Dendritic cell treated with granulocyte-macrophage colony-stimulating factor and Interleukin-4, amounts not matched to agents 40 ng/mL and 50 ng/mL, for 4 days (primary cell): ENCODE data around the gene NMNAT2.

Experiments
- H3K27ac Mint-ChIP-seq: one replicate; pipeline ENCODE4 v1.8.0; 2022; ENCODE audit warnings: mild to moderate bottlenecking, mixed read lengths
- H3K27me3 Mint-ChIP-seq: one replicate; pipeline ENCODE4 v1.8.0; 2022; ENCODE audit warnings: mild to moderate bottlenecking, mixed read lengths
- H3K36me3 Mint-ChIP-seq: one replicate; pipeline ENCODE4 v1.8.0; 2022; ENCODE audit warnings: low read depth, mixed read lengths
- H3K4me1 Mint-ChIP-seq: one replicate; pipeline ENCODE4 v1.8.0; 2022; ENCODE audit warnings: low read depth, mixed read lengths
- H3K4me3 Mint-ChIP-seq: one replicate; pipeline ENCODE4 v1.8.0; 2022; ENCODE audit warnings: mild to moderate bottlenecking, moderate library complexity, mixed read lengths
- H3K9me3 Mint-ChIP-seq: one replicate; pipeline ENCODE4 v1.8.0; 2022; ENCODE audit warnings: mixed read lengths
- intact Hi-C: fragments of 100-400 bp; cut with micrococcal nuclease; formaldehyde crosslinking; loops from one replicate; pipeline ENCODE4 v1.15.0; 2022

NMNAT2 gene

DNA sequence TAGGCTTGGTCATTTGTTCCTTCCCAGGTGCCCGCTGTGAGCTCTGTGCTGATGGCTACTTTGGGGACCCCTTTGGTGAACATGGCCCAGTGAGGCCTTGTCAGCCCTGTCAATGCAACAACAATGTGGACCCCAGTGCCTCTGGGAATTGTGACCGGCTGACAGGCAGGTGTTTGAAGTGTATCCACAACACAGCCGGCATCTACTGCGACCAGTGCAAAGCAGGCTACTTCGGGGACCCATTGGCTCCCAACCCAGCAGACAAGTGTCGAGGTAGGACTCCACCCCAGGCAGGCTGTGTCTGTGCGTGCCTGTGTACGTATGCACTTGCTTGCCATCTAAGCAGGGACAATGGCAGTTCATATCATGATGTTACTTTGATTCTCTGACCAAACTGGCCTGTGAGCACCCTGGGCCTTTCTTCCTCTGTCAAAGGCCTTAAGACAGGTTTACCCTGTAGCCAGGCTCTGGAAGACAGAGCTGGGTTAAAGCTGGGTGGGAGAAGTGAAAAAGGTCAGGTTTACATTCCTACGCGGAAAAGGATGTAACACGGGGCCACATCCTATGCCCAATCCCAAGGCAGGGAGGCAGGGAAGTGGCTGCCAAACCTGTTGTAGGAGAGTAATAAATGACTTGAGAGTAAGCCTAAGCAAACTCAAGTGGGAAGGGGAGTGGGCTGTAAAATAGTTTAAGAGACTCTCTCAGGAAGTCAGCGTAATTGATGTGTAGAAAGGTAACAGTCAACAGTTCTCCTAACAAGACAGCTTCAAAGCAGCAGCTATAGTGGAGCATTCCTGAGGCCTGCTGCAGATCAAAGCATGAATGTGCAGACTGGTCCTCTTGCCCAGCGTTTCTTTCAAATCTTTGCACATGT, 189.6 kb downstream of the NMNAT2 start:
- no peak overlapping the region for H3K4me3 Mint-ChIP-seq
- peaks cover 2% of the 10 kb centered on the region for H3K27me3 Mint-ChIP-seq
- H3K4me1 Mint-ChIP-seq: no peaks in the 10 kb centered on the region
- H3K9me3 Mint-ChIP-seq: no peaks in the 10 kb centered on the region
- H3K36me3 Mint-ChIP-seq: no peaks in the 10 kb centered on the region
- intact Hi-C loops: no loop called here
- no peak overlapping the region for H3K27ac Mint-ChIP-seq

- Mint-ChIP-seq H3K27ac (no peak overlapping the region), H3K27me3 (no peaks in the 10 kb centered on the region), H3K9me3 (no peaks in the 10 kb centered on the region), H3K4me1 (no peaks in the 10 kb centered on the region), H3K36me3 (no peaks in the 10 kb centered on the region), H3K4me3 (no peak overlapping the region)
- intact Hi-C loops: no loop called here
These were observed 190.5 kb downstream of the NMNAT2 start for GRCh38 chr1:183227422-183228346.

DNA sequence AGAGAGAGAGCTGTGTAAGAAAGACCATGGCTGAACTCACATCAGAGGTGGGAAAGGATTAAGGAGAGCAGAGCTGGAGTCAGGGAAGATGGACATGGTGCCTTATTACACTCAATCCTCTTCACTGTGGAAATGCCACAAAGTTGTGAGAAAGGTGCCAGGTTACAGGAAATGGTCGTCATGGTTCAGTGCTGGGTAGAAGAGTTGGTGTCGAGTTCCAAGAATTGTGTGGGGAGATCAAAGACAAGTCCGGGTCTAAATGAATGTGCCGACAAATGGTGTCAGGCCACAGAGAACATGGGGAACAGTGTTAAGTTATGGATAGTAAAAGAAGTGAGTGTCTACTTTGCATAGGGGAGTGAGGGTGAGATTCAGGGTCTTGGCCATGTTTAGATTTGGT, 191.2 kb downstream of the NMNAT2 start:
- no peaks in the 10 kb centered on the region for H3K36me3 Mint-ChIP-seq
- no peaks in the 10 kb centered on the region for H3K27me3 Mint-ChIP-seq
- no peaks in the 10 kb centered on the region for H3K4me1 Mint-ChIP-seq
- no peak overlapping the region for H3K27ac Mint-ChIP-seq
- no peak overlapping the region for H3K4me3 Mint-ChIP-seq
- no peaks in the 10 kb centered on the region for H3K9me3 Mint-ChIP-seq
- intact Hi-C loops: no loop called here

GRCh38 chr1:183226361-183226760, 191.8 kb downstream of the NMNAT2 start:
- Mint-ChIP-seq H3K27ac (no peak overlapping the region), H3K4me1 (no peaks in the 10 kb centered on the region), H3K9me3 (no peaks in the 10 kb centered on the region), H3K36me3 (no peaks in the 10 kb centered on the region), H3K4me3 (no peak overlapping the region), H3K27me3 (no peaks in the 10 kb centered on the region)
- intact Hi-C loops: no loop called here

- Mint-ChIP-seq H3K4me3 (no peak overlapping the region), H3K4me1 (no peaks in the 10 kb centered on the region), H3K36me3 (no peaks in the 10 kb centered on the region), H3K27me3 (no peaks in the 10 kb centered on the region), H3K27ac (no peak overlapping the region), H3K9me3 (no peaks in the 10 kb centered on the region)
- intact Hi-C loops: no loop called here
These were observed 194.7 kb downstream of the NMNAT2 start for GRCh38 chr1:183223467-183223866.

GRCh38 chr1:183222909-183223308, 195.3 kb downstream of the NMNAT2 start:
- no peaks in the 10 kb centered on the region for H3K27me3 Mint-ChIP-seq
- intact Hi-C loops: no loop called here
- no peak overlapping the region for H3K4me3 Mint-ChIP-seq
- no peak overlapping the region for H3K27ac Mint-ChIP-seq
- H3K36me3 Mint-ChIP-seq: no peaks in the 10 kb centered on the region
- H3K4me1 Mint-ChIP-seq: no peaks in the 10 kb centered on the region
- no peaks in the 10 kb centered on the region for H3K9me3 Mint-ChIP-seq

DNA sequence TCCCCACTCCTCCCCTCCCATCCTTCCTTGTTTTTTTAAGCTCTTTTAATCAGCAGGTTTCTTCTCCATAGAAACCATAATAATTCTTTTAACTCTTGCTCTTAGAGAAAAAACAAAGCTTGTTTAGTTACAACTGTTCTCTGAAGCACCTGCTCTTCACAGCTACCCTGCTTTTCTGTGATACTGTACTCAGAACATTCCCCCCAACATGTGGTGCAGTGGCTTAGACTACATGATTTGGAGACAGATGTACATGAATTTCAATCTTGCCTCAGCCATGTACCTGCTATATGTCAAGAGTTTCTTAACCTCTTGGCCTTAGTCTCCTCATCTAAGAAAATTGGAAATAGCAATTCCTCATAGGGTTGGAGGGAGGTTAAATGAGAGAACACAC, 198.6 kb downstream of the NMNAT2 start:
- Mint-ChIP-seq H3K9me3 (no peaks in the 10 kb centered on the region), H3K27me3 (peaks cover 5% of the 10 kb centered on the region), H3K36me3 (no peaks in the 10 kb centered on the region), H3K4me3 (no peak overlapping the region), H3K27ac (no peak overlapping the region), H3K4me1 (no peaks in the 10 kb centered on the region)
- intact Hi-C loops: no loop called here

DNA sequence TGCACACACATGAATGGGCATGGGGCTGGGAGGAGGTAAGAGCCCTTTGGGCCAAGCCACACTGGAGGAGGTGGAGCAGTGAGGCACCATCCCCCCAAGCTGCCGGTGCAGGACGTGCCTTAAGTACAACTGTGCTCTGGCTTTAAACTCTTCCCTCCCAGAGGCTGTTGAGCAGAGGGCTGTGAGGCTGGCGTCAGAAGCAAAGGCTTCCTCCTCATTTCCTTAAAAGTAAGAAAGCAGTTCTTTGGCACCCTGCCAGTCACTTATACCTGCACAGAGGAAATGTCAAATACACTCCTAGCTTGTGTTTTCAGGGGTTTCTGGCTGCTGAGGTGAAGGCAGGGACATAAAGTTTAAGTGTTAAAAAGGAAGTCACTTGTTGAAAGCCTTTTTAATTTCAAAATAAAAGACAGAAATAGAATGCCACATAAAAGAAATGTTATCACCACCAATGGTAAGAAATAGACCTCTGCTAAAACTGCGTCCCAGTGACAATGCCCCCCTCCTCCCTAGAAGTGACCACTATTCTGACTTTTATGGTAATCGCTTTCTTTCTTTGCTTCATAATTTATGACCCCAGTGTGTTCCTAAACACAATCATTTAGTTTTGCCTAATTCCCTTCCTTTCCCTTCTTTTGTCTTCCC, 199.1 kb downstream of the NMNAT2 start:
- Mint-ChIP-seq H3K27ac (no peak overlapping the region), H3K9me3 (no peaks in the 10 kb centered on the region), H3K36me3 (no peaks in the 10 kb centered on the region), H3K27me3 (peaks cover 7% of the 10 kb centered on the region), H3K4me1 (no peaks in the 10 kb centered on the region), H3K4me3 (no peak overlapping the region)
- intact Hi-C loops: no loop called here

DNA sequence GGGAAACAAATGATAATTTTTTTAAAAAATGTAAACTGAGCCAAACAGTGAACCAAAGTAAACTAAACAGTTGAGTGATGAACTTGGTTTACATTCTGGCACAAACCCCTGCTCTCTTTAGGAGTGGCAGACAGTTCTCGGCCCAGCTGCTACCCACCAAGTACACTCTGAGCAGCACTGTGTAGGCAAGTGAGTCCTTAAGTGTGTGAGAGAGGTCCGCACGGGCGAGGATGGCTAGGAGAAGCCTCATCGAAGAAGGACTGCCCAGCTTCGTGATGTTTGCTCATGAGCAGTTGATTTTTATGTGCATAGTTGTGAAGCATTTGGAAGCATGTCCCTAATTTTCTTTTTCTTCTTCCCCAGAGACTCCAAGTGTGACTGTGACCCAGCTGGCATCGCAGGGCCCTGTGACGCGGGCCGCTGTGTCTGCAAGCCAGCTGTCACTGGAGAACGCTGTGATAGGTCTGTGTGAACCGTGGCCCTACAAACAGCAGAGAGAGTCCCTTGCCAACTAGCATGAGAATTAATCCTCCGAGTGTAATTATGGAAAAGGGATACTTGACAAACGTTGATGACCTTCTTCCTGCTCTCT, 200.1 kb downstream of the NMNAT2 start:
- Mint-ChIP-seq H3K4me1 (no peaks in the 10 kb centered on the region), H3K36me3 (no peaks in the 10 kb centered on the region), H3K9me3 (no peaks in the 10 kb centered on the region), H3K4me3 (no peak overlapping the region), H3K27ac (no peak overlapping the region), H3K27me3 (peaks cover 7% of the 10 kb centered on the region)
- intact Hi-C loops: no loop called here

GRCh38 chr1:183215936-183216335, 202.2 kb downstream of the NMNAT2 start:
- no peak overlapping the region for H3K4me3 Mint-ChIP-seq
- H3K36me3 Mint-ChIP-seq: no peaks in the 10 kb centered on the region
- H3K27me3 Mint-ChIP-seq: peaks cover 15% of the 10 kb centered on the region
- intact Hi-C loops: no loop called here
- no peaks in the 10 kb centered on the region for H3K4me1 Mint-ChIP-seq
- H3K27ac Mint-ChIP-seq: no peak overlapping the region
- no peaks in the 10 kb centered on the region for H3K9me3 Mint-ChIP-seq

DNA sequence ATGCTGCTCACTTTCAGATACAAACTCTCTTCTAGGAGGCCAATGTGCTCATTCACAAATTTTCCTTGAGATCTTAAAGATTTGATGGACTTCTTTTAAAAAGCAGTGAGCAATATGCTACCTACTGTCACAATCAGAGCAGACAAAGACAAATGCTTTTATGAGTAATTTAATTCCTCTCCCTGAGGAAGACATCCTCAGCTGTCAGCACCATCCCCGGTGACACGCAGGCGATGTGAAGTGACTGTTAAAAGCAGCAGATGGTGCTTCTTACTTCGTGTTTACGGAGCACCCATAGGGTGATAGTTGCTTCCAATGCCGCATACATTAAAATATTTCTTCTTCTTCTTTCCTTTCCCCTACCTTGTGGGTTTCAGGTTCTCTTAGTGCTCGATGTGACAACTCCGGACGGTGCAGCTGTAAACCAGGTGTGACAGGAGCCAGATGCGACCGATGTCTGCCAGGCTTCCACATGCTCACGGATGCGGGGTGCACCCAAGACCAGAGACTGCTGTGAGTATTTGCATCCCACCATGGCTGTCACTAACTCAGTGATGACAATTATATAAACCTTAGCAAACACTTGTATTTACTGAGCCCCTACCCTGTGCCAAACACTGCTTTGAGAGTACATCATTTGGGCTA, 203.0 kb downstream of the NMNAT2 start:
- intact Hi-C loops: no loop called here
- Mint-ChIP-seq H3K4me3 (no peak overlapping the region), H3K36me3 (no peaks in the 10 kb centered on the region), H3K27ac (no peak overlapping the region), H3K9me3 (no peaks in the 10 kb centered on the region), H3K27me3 (peaks cover 15% of the 10 kb centered on the region), H3K4me1 (no peaks in the 10 kb centered on the region)

DNA sequence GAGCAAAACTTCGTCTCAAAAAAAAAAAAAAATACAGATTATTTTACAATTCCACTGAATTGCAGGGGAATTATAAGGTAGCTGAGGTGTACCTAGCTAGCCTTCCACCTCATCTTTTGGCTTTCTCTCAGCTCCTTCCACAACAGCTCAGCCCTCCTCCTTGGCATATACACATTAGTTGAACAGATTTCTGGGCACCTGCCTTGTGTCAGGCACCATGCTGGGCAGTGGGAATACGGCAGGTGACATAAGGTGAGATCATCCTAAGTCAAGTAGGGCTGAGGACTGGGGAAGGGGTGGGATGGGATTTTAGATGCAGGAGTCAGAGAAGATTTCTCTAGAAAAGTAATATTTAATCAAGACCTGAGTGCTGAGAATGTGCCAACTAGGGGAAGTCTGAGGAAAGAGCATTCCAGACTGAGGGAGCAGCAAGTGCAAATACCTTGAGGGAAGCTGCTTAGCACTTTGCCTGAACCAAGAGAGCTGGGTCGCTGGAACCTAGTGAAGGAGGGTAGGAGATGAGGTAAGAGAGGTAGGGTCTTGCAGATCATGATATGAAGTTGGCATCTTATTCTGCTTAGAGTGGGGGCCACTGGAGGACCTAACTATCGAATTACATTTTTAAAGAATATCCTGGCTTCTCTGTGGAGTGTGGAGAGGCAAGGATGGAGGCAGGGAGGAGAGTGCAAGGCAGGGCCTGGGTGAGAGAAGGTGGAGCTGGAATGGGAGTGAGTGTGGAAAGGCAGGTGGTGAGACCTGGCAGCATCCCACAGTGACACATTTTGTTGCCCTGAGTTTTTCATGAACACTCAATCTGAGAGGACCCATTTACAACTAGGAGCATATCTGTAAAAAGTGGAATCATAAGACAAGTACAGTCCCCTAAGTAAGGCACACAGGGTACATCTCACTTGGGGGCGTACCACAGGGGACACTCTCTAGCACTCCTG, 203.9 kb downstream of the NMNAT2 start:
- no peaks in the 10 kb centered on the region for H3K36me3 Mint-ChIP-seq
- H3K4me1 Mint-ChIP-seq: no peaks in the 10 kb centered on the region
- no peaks in the 10 kb centered on the region for H3K9me3 Mint-ChIP-seq
- H3K27me3 Mint-ChIP-seq: peaks cover 15% of the 10 kb centered on the region
- H3K4me3 Mint-ChIP-seq: no peak overlapping the region
- H3K27ac Mint-ChIP-seq: no peak overlapping the region
- intact Hi-C loops: no loop called here
